Hypothalamus (tissue), 51 donors: ENCODE data around the gene KRT80.

Experiments used
- DNase-seq, 51 donors: peaks; one replicate each; lab custom pipeline; 2025; lab: John Stamatoyannopoulos, UW

The KRT80 gene

DNA sequence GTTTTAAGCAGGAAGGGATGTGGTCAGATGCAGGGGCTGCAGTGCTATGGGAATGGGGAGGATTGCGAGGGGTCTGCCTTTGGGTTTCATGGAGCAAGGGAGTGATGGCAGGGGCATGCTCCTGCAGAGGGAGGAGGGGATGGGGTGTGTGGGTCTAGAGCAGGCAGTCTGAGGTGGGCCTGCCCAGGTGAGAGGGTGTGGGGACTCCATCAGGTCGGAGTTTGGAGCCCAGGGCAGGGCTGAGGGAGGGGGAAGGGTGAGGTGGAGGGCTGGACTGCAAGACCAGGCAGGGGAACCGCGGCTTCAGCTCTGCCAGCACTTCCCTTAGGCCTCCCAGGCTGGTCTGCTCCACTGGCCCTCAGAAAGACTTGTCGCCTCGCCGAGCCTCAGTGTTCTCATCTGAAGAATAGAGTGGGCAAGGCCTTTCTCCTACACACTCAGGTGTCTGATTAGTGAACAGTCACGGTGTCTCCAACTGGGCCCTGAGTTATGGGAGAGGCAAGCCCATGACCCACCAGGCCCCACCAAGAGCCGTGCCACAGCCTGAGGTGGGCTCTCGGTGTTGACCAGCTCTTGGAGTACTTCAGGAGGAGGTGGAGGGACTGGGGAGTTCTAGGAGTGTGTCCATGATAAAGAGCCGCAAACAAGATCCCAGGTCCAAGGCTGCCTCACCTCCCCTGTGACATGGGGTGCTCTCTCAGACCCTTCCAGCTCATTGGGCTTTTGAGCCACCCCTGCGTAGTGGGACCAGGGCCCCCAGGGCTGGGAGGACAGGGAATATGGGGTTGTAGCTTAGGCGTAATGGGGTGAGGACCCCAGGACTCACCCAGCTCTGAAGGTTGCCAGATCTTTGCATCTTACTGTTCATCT, 20.1 kb upstream of the KRT80 start:
- DNase-seq: no peak

DNA sequence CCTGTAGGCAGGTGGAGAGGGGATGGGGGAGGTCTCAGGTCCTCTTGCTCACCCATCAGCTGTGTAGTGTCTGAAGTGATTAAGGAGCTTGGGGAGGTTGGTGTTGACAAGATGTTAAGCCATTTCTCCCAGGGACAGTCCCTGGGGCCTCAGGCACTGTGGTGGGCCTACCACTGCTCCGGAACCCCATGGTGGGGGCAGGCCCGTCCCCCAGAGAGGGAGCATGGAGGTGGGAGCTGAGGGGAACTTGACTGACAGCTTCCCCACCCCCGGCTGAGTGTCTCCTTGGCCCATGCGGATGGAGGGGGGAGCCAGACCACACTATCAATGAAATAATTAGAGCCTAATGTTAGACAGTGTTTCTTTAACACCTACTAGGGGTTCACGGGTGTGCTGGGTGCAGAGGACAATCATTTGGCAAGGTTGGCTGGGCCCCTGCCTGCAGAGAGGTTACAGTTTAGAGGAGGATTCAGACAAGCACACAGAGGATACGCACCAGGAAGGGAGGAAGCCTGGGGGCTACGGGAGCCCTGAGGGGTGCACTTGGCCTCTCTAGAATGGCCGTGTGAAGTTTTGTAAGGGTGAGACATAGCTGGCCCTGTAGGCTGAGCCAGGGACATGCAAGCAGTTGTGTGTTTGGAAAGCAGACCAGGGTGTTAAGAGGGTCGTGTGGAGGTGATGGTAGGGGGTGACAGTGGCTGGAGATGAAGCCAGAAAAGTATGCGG, 19.3 kb upstream of the KRT80 start:
- no peak for DNase-seq

DNA sequence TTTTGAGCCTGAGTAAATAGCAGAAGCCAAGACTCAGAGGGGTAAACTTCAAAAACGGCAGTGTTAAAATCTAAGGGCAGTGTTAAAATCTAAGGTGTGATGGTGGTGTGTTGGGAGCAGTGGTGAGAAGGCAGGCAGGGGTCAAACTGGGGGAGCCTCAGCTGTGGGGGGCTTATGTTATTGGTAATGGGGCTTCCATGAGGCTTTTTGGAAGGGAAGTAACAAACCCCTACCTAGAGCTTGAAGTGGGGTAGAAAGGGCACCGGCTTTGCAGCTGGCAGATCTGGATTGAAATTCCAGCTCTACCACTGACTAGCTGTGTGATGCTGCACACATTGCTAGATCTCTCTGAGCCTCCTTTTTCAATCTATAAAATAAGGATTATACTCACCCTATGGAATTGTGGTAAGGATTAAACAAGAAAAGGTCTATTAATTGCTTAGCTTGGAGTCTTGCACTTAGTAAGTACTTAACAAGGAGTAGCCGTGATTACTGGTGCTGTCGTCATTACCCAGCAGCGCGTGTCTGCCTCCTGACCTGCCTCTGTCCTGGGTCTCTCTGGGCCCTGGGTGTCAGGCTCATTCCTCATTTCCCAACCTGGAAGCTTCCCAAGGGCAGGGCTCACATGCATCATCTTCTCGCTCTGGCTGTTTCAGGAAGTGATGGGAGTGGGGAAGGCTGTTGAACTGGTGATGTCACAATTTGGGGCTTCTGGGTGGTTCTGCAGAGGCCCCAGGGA, 18.5 kb upstream of the KRT80 start:
- no peak for DNase-seq

DNA sequence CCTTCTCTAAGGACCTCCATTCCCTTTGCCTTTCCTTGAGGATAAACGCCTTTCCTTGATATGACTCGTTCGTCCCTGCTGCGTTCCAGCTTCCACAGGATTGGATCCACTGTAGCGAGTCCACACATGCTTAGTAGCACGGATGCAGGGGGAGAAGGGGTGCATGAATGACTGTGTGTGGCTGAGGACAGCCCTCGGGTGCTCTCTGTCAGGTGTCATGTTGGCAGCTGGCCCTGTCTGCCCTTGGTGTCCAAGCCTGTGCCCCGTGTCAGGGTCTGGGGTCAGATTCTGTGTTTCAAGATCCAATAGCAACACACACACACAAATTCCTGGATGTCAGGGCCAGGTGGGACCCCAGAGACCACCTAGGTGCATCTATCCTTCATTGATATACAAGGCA, 17.5 kb upstream of the KRT80 start:
- no peak for DNase-seq

DNA sequence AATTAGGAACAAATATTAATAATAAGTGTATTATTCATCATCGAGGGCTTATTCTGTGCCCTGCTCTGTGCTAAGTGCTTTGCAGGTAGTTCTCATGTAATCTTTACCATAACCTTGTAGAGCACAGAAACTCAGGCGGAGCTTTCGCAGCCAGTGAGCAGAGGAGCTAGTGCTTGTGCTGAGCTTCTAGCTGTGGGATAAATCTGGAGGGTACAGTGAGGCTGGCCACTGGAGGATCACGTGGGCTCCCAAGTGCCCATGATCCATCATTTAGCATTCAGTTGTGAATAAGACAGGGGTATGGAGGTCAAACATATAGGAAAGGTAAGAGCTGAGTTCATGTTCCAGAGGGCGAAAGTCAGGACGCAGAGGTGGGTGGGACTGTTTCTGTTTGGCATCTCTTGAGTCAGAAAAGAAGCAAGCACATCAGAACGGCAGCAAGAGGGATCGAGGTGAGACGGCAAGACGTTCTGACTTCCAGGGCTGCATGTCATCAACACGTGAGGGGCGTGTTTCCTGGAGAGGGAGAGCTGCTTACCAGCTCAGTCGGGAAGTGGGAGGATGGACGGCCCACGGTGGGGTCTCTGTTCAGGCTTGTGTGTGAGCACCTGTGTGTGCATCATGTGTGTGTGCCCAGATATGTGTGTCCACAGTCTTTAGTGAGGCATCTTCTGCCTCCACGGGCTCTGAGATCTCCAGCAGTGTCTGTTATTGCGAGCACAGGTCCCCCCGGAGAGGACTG, 16.8 kb upstream of the KRT80 start:
- DNase-seq: no peak

DNA sequence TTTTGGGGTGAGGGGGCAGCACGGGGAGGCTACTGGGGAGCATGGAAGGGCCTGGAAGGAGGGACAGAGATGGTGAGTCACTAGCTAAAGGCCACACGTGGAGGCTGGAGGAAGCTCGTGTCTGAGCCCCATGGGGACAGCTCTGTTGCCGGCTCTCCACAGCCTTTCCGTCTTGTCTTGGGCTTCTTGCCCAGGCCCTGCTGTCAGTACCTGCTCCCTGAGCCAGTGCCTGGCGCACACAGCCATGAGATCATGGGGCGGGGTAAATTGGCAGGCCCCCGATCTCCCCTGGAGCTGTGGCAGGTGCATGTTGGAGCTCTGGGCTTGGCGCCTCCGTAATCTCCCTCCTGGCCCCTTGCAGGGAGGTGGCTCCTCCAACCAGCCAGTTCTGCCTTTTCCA, 16.1 kb upstream of the KRT80 start:
- DNase-seq: peak in 2 of 51 donors; percentile 12 to 20

DNA sequence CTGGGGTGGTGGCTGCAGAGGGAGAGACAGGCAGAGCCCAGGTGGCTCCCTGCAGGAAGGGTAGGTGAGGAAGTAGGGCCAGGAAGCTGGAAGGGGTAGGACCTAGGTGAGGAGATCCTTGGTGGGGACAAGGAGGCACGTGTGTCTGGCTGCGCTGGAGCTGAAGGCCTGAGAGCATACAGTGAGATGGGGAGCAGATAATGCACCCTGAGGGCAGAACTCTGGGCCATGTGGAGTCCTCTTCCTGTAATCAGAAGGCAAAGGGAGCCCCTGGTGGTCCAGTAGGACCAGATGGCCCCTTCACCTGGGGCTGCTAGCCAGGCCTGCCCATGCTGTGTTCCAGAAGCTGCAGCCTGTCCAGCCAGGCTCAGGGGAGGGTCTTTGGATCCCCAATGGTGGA, 15.3 kb upstream of the KRT80 start:
- no peak for DNase-seq

DNA sequence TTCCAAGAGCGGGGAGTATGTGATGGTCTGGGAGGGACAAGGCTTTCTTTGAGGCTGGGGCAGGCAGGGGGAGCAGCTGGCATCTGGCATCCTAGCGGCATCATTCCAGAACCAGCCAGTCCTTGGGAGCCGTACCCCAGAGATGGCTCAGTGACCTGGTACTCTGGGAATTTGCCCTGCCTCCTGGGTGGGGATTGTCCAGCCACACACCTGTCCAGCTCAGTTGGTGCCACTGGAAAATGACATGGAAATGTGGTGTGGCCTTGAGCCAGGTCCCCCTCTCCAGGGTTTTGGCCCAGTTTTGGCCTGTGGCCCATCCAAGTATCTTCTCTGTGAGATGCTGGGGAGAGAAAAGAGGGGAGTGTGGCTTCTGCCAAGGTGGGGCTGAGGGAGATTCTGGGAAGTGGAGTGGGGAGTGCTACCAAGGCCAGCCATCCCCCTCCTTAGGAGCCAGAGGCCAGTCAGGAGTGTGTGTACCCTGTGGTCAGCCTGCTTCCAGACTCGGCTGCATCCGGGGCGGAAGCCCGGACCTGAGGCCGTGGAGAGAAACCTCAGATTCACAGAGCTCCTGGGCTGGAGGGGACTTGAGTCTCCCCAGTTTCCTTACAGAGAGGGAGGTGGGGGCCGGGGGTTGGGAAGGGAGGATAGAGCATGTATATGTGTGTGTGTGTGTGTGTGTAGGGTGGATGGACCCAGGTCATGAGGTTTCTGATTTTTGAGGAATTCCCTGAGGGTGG, 14.7 kb upstream of the KRT80 start:
- peak in 3 of 51 donors; percentile 8 to 26 (median 21) for DNase-seq

DNA sequence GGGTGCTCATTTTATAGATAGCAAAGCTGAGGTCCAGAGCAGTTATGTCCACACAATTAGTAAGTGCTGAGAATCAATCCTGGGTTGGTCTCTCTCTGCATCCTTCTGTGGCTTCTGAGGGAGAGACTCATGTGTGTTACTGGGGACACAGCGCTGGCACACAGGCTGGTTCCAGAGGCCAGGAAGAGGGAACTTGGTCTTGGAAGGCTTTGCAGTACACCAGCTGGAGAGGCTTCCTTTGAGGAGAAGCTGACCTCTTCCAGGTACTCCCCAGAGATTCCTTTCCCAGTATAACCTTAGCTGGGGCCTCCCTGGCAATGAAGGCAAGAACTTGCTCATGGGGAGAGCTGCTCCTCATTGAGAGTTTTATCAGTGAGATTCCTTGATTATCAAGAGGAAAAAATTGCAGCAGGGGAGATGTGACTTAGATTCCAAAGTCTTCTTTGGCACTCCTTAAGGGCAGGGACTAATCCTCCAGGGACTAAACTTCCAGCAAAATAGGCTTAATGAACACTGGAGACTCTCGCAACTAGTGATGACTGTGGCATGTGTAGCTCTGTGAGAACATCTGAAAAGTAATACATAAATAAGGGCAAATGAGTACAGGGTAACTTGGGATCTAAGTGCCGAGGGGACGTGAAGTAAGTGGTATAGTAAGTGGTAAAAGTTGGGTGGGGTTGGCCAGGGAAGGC, 13.9 kb upstream of the KRT80 start:
- DNase-seq: no peak

DNA sequence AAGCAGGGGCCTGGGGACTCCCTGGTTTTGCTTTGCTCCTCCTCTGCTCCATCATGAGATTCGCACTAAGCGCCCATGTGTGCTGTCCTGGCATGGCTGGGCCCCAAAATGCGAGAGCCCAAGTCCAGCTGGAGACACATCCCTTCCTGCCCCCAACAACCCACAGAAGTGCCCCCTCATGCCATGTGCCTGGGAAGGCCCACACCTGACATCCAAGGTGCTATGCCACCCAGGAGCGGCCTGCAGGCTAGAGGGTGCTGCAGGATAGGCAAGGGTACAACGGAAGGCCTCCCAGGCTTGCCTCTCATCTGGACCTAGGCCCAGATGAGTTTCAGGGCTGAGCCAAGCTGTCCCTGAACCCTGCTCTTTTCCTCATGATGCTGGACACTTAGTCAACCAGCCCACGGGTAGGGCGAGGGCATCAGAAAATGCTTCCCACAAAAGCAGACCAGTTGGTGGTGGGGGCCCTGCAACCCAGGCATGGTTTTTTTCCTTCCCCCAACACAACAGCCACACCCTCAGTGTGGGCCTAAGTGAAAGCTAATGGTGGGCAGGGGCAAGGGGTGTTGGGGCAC, 13.2 kb upstream of the KRT80 start:
- no peak for DNase-seq

DNA sequence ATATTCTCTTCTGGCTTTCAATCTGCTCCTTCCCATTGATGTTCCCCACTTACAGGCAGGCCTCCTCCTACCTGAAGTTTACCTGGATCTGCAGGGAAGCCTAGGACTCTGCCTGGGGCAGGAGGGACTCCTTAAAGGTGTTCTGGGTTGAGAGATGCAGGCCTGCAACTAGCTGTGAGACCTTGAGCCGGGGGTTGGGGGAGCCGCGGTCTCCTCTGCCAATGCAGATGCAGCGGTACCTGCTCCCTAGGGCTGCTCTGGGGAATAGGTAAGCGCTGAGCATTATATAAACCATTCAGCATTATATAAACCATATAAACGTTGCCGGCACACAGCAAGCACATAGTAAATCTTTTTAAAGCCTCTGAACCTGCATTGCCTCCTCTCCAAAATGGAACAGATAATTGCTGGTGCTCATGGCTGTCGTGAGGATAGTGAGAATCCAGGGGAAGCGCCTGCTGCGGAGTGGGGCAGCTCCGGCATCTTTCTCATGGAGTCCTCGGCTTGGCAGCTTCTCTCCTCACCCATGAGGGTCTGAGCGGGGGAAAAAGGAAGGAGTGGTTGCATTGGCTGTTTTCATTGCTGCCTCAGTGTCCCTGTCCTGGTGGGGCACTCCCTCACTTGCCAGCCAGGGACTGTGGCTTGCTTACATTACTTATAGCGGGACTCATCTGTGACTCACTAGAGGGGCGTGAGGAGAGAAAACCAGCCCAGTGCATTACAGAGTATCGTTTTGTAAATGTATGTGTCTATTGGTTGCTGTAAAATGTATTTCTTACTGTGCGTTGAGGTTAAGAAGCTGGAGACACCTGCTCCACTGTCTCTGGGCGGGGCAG, 12.5 kb upstream of the KRT80 start:
- DNase-seq: peak in 1 of 51 donors; percentile 42

DNA sequence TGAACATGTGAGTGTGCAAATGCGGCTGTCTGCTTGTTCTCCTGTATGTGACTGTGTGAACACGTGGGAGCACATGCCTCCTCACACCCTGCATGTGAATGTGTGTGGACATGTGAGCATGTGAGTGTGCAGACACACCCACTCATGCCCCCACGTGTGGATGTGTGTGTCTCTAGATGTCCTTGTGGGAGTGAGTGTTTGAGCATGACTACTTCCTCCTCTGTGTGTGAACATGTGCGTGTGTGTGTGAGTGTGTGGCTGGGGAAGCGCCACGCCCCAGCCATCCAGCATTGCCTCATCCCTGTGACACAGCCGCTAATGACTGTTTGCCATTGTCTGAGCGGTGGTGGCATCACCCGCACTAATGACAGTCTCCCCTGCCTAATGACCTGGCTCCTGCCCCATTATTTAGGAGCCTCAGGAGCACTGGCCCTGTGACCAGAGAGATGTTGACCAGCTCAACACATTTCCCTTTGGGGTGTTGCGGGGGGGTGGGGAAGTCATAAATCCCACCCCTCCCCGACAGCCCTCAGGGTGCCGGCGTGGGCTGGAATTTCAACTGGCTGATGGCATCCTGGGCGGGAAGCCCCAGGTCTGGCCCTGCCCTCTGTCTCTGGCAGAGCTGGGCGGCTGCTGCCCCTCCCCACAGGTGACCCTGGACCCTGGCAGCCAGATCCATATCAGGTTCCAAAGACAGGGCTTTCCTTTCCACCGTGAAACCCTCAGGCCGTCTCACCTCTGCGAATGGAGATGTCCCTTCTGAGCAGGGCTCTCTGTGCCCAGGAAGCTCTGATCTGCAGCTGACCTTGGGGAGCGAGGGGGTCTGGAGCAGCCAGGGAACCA, 11.5 kb upstream of the KRT80 start:
- DNase-seq: peak in 18 of 51 donors; percentile 5 to 83 (median 34)

DNA sequence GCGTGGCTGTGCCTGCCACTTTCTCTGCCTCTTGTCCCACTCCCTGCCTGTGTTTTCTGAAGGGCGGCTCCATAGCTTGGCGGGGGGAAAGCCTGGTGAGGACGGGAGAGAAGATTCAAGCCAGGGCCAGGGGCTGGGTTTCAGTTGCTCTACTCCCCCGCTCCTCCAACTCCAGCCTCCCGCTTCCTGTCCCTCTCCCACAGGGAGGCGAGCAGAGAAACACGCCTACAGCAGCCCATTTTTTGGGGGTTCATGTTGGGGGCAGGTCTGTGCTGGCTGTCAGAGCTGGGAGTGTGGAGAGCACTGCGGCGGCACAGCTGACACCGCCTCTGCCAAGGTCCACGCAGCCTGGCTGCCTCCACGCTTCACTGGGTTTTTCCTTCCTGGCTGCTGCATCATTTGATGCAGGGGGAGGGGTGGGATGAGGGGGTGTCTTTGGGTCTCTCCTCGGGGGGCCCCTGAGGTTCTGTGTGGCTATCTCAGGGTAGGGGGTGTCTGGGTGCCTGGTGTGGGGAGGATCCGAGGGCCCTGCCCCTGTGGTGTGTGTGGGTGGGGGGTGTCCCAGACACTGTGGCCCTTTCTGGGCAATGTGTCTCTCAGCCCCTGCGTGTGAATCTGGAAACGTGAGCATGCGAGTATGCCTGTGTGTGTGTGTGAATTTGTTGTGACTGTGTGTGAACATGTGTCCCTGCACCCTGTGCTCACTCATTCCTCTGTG, 10.7 kb upstream of the KRT80 start:
- DNase-seq: peak in 2 of 51 donors; percentile 17 to 64

DNA sequence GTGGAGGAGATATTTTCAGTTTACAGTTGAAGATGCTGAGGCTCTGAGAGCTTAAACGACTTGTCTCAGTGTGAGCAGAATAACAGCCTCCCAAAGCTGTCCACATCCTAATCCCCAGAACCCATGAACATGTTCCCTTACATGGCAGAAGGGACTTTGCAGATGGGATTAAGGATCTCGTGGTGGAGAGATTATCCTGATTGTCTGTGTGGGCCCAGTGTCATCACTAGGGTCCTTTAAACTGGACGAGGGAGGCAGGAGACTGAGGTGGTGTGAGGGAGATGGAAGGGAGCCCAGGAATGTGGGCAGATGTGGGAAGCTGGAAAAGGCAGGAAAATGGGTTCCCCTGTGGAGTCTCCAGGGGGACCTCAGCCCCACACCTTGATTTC, 9.6 kb upstream of the KRT80 start:
- no peak for DNase-seq

DNA sequence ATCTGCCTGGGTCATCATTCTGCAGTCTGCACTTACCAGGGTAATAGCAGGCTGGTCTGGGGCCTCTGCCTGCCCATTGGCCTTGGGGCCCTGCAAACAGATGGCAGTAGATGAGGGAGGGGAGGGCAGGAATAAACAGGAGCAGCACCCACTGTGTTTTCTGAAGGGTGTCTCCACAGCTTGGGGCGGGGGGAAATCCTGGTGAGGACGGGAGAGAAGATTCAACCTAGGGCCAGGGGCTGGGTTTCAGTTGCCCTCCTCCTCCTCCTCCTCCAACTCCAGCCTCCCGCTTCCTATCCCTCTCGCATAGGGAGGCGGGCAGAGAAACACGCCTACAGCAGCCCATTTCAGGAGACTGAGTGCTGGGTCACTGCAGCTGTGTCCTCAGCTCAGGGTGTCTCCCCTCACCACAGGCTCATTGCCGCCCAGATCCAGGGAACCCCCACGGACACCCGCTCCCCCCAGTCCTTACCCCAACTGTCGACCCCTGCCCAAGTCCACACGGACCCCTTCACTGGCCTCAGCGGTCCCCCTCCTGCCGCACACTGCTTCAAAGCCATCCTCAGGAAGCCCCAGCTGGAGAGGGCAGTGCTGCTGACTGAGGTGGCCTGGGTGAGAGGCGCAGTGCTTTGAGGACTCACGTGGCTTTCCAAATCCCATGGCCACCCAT, 9.1 kb upstream of the KRT80 start:
- no peak for DNase-seq
